Measurements from ENCODE around the gene SPTA1.

The SPTA1 gene

GRCh38 chr1:158600735-158601134 is 85.8 kb downstream of the SPTA1 start:
- no peak for DNase-seq (ENCODE audit: low read depth)
- no peak overlapping the region for H3K4me3 ChIP-seq (ENCODE audit: low read depth, low read length)
- TF ChIP-seq CTCF (conservative IDR thresholded peaks at IDR 0.05; ENCODE audit: low read depth, low read length), result no peak

GRCh38 chr1:158586942-158587341 is 99.6 kb downstream of the SPTA1 start:
- DNase-seq (ENCODE audit: low read depth), result no peak
- no peak for TF ChIP-seq CTCF (conservative IDR thresholded peaks at IDR 0.05; ENCODE audit: low read depth, low read length)
- no peak overlapping the region for H3K4me3 ChIP-seq (ENCODE audit: low read depth, low read length)

- DNase-seq (ENCODE audit: low read depth), result no peak
- TF ChIP-seq CTCF (conservative IDR thresholded peaks at IDR 0.05; ENCODE audit: low read depth, low read length), result no peak
- H3K4me3 ChIP-seq (ENCODE audit: low read depth, low read length), result no peak overlapping the region
These were observed 102.6 kb downstream of the SPTA1 start for GRCh38 chr1:158583962-158584361.

GRCh38 chr1:158579733-158580132 is 106.8 kb downstream of the SPTA1 start, which contains the start of gene OR10X1:
TSS of gene OR10X1 (minus strand) at chr1:158579899. CDS start at chr1:158579899, 0 bp downstream.
- DNase-seq (ENCODE audit: low read depth), result no peak
- H3K4me3 ChIP-seq (ENCODE audit: low read depth, low read length), result no peak within 1 kb of the TSS
- no peak for TF ChIP-seq CTCF (conservative IDR thresholded peaks at IDR 0.05; ENCODE audit: low read depth, low read length)

- DNase-seq (ENCODE audit: low read depth), result no peak
- H3K4me3 ChIP-seq (ENCODE audit: low read depth, low read length), result no peak overlapping the region
- TF ChIP-seq CTCF (conservative IDR thresholded peaks at IDR 0.05; ENCODE audit: low read depth, low read length), result no peak
These were observed 109.0 kb downstream of the SPTA1 start for GRCh38 chr1:158577561-158577960.

- no peak overlapping the region for H3K4me3 ChIP-seq (ENCODE audit: low read depth, low read length)
- no peak for TF ChIP-seq CTCF (conservative IDR thresholded peaks at IDR 0.05; ENCODE audit: low read depth, low read length)
- no peak for DNase-seq (ENCODE audit: low read depth)
These were observed 114.3 kb downstream of the SPTA1 start for GRCh38 chr1:158572226-158572625.

- no peak for DNase-seq (ENCODE audit: low read depth)
- TF ChIP-seq CTCF (conservative IDR thresholded peaks at IDR 0.05; ENCODE audit: low read depth, low read length), result no peak
- H3K4me3 ChIP-seq (ENCODE audit: low read depth, low read length), result no peak within 1 kb of the TSS
These were observed 116.0 kb downstream of the SPTA1 start, which contains the start of gene OR6P1 for GRCh38 chr1:158570480-158570879. TSS of gene OR6P1 (minus strand) at chr1:158570580. CDS start at chr1:158563604, 6,976 bp downstream.
